ENCODE measurements around the gene GEMIN7. TPM values are rescaled to one million over a fixed set of nuclear protein-coding genes. Genes with fewer than 3 reads are reported as not detected.

Gene GEMIN7
- total RNA-seq, 2 donors from 2014 or later = 22.4 to 37.5 TPM

DNA sequence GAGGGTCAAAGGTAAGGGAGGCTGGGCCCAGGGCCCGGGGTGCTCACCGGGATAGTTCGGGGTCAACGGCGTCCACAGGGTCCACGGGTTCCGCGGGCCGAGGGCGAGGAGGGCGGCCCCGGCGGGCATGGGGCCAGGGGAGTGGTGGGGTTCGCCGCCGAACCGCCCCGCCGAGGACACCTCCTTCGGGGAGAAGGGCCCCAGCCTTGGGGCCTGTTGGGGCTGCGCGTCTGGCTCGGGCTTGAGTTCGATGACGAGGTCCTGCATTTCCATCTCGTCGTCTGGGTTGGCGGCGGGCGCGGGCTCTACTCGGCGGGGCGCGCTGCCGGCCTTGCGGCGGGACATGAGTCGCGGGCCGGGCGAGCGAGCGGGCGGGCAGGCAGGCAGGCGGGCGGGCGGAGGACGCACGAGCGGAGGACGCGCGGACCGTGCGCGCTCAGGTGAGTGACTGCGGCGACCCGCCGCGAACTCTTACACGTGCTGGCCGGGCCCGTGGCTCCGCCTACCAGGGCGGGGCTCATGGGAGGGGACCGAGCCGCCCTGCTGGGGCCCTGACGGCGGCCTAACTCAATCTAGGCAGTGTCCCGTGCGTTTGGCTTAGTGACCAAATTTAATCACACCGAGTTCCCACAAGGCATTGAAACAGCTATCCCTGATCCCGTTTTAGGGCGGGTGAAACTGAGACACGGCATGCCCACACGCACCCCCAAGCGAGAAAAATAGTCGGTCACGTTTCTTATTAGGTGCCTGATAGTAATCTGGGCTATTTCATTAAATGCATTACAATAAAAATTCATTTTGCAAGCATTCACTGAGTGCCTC, 2.8 kb upstream of the GEMIN7 start, which contains the start of gene ZNF296:
Gene ZNF296 (minus strand): TSS at position 450 of the 822 bp plus-strand sequence. CDS start 105 bp downstream, at position 345.
- Histone ChIP-seq H3K9me3 (no peaks in the 10 kb centered on the region), H3K27me3 (no peaks in the 10 kb centered on the region), H3K4me3 (peak within 1 kb of the TSS; percentile 66), H3K36me3 (no peaks in the 10 kb centered on the region), H3K27ac (peak within 1 kb of the TSS; percentile 77), H3K4me1 (peaks cover 21% of the 10 kb centered on the region), H3K9ac (ENCODE audit: low read depth in 2 of 2, low read length in 2 of 2) (peak within 1 kb of the TSS; percentile 81 to 92)
- intact Hi-C loops (cut with DNase I) = no loop called here
- peak; percentile 91 for DNase-seq
- no peak for TF ChIP-seq CTCF (IDR thresholded peaks at IDR 0.05)

- peak; percentile 67 for DNase-seq
- Histone ChIP-seq H3K9me3 (no peaks in the 10 kb centered on the region), H3K27me3 (no peaks in the 10 kb centered on the region), H3K36me3 (no peaks in the 10 kb centered on the region), H3K4me1 (peaks cover 21% of the 10 kb centered on the region), H3K4me3 (peak overlapping the region; percentile 66), H3K27ac (peak overlapping the region; percentile 77), H3K9ac (ENCODE audit: low read depth in 2 of 2, low read length in 2 of 2) (peak overlapping the region; percentile 14 to 79)
- TF ChIP-seq CTCF (IDR thresholded peaks at IDR 0.05) = no peak
- intact Hi-C loops (cut with DNase I) = no loop called here
Observed at GRCh38 chr19:45076851-45077730, 2.0 kb upstream of the GEMIN7 start.

DNA sequence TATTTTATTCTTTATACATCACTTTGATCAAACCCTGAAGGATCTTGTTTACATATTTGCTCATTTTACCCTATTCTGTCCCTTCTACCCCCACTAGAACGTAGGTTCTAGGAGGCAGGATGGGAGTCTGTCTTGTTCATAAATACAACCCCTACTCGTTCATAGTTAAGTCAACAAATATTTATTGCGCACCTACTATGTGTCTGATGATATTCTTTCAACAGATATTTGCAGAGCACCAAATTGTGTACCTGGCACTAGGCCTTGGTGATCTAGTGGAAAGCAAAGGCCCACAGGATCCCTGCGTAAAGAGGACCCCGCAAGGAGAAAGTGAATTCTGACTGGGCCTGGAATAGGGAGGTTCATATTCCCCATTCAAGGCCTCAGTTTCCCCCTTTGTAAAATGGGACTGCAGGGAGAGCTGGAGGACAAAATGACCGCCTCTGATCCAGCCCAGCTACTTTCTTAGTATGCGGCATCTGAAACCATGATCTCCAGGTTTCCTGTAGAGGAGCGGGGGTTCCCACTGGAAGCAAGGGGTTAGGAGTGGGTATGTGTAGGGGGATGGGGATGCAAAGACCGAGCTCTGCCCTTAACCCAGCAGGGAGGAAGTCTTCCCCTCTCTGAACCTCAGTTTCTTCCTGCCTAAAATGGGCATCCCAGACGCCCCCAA, 534 bp upstream of the GEMIN7 start:
- TF ChIP-seq CTCF (IDR thresholded peaks at IDR 0.05) = no peak
- Histone ChIP-seq H3K9me3 (no peaks in the 10 kb centered on the region), H3K27me3 (no peaks in the 10 kb centered on the region), H3K4me3 (peak overlapping the region; percentile 78), H3K36me3 (no peaks in the 10 kb centered on the region), H3K4me1 (peaks cover 21% of the 10 kb centered on the region), H3K9ac (ENCODE audit: low read depth in 2 of 2, low read length in 2 of 2) (peak overlapping the region; percentile 60 to 99), H3K27ac (peak overlapping the region; percentile 68)
- DNase-seq = no peak
- intact Hi-C loops (cut with DNase I) = no loop called here

DNA sequence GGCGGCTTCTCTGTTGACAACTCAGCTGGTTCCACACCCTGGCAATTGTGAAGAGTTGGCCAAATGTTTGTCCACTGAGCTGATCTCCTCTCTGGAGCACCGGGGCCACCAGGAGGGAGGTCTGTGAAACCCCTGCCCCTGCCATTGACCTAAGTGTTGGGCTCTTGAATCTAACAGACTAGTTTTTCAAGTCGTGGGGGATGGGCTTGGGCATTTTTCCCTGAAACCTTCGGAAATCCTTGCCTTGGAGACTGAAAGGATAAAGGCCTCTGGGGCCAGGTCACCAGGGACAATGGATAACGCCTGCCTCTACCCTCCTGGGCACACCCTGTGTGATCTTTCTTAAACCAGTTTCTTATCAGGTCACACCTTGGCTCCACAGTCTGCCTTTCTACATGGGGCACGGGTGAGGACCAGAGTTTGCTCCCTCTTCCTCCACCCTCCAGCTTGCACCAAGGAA, 881 bp downstream of the GEMIN7 start:
- TF ChIP-seq CTCF (IDR thresholded peaks at IDR 0.05) = no peak
- H3K27me3 ChIP-seq = no peaks in the 10 kb centered on the region
- H3K27ac ChIP-seq = peak overlapping the region; percentile 68
- peak overlapping the region; percentile 75 to 99 for H3K9ac ChIP-seq (ENCODE audit: low read depth in 2 of 2, low read length in 2 of 2)
- no peaks in the 10 kb centered on the region for H3K9me3 ChIP-seq
- H3K4me3 ChIP-seq = peak overlapping the region; percentile 78
- intact Hi-C loops (cut with DNase I) = no loop called here
- H3K4me1 ChIP-seq = peaks cover 21% of the 10 kb centered on the region
- DNase-seq = peak; percentile 70
- H3K36me3 ChIP-seq = no peaks in the 10 kb centered on the region

DNA sequence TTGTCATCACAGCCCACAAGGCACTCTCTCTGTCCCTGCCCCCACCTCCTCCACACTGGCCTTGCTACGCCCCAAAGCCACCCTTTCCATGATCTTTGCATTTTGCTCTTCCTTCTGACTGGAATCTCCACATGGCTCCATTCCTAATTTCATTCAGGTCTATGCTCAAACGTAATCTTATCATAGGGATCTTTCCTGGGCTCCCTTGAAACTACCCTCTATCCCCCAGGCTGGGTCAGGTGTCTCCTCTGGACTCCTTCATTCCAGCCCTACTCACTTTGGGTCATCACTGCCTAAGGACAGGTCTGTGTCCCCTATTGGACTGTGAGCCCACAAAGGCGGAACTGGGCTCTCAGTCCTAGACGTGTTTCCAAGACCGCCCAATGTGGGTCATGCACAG, 3.1 kb downstream of the GEMIN7 start:
- intact Hi-C loops (cut with DNase I) = no loop called here

More for the DNA sequence above, 3.1 kb downstream of the GEMIN7 start:
- Histone ChIP-seq H3K36me3 (no peaks in the 10 kb centered on the region), H3K4me3 (no peak overlapping the region), H3K27me3 (no peaks in the 10 kb centered on the region), H3K9me3 (no peaks in the 10 kb centered on the region), H3K9ac (ENCODE audit: low read depth in 2 of 2, low read length in 2 of 2) (no peak overlapping the region), H3K27ac (no peak overlapping the region), H3K4me1 (peaks cover 13% of the 10 kb centered on the region)
- no peak for DNase-seq
- TF ChIP-seq CTCF (IDR thresholded peaks at IDR 0.05) = no peak

All from colonic mucosa (tissue), 4 donors.